Measurements from ENCODE around the gene IRF3. TPM values are rescaled to one million over a fixed set of nuclear protein-coding genes. Genes with fewer than 3 reads are reported as not detected.

Gene IRF3
- polyA plus RNA-seq, 1 donor (not counting 4 experiments of a cell fraction or from before 2014, with no cell fraction given) = 50.4 TPM

- DNase-seq (ENCODE audit: low read depth, low spot score) (no peak), FAIRE-seq (no peak)
- peaks cover 27 to 28% of the 10 kb centered on the region in 2 experiments for H3K36me3 ChIP-seq (ENCODE audit: control insufficient read depth in 2 of 2, extremely low read depth in 1 of 2, insufficient read depth in 2 of 2, low read length in 2 of 2)
- dilution Hi-C loops (cut with MboI; ENCODE audit: extremely low pct_ligation_motif_present, low sequenced_read_pairs) = no loop called here
- no peak overlapping the region for H3K4me3 ChIP-seq (ENCODE audit: control insufficient read depth in 2 of 3, extremely low read depth in 1 of 3, insufficient read depth in 2 of 3, low read depth in 1 of 3, low read length in 3 of 3)
- H3K9me1 ChIP-seq (ENCODE audit: control insufficient read depth, extremely low read depth, insufficient read depth, low read length) = no peaks in the 10 kb centered on the region
- no peaks in the 10 kb centered on the region for H3K9me3 ChIP-seq (ENCODE audit: control insufficient read depth, low read depth, low read length)
- TF ChIP-seq EZH2 (IDR thresholded peaks at IDR 0.05; ENCODE audit: low read length) = no peak
- no peak for TF ChIP-seq CTCF (optimal IDR thresholded peaks at IDR 0.05 in 1 of 3, IDR thresholded peaks at IDR 0.05 in 1 of 3, conservative IDR thresholded peaks at IDR 0.05 in 1 of 3; ENCODE audit: extremely low read depth in 1 of 3, insufficient read depth in 2 of 3, low read length in 3 of 3)
- no peak overlapping the region for H3K9ac ChIP-seq (ENCODE audit: control insufficient read depth, extremely low read depth, insufficient read depth, low read length)
- H3K79me2 ChIP-seq (ENCODE audit: control insufficient read depth, insufficient read depth, low read length) = peaks cover 72% of the 10 kb centered on the region
- H3K27ac ChIP-seq (ENCODE audit: control insufficient read depth, insufficient read depth, low read length) = no peak overlapping the region
- H4K20me1 ChIP-seq (ENCODE audit: control insufficient read depth, extremely low read depth, insufficient read depth, low read length) = peaks cover 6% of the 10 kb centered on the region
- no peaks in the 10 kb centered on the region for H3K27me3 ChIP-seq (ENCODE audit: control insufficient read depth, extremely low read depth, insufficient read depth, low read length)
- H2AFZ ChIP-seq (ENCODE audit: control insufficient read depth, low read length) = no peak overlapping the region
- peaks cover 17% of the 10 kb centered on the region for H3K4me1 ChIP-seq (ENCODE audit: control insufficient read depth, extremely low read depth, insufficient read depth, low read length)
- H3K4me2 ChIP-seq (ENCODE audit: control insufficient read depth, extremely low read depth, insufficient read depth, low read depth, low read length) = no peak overlapping the region
Observed at GRCh38 chr19:49645592-49645991, 20.1 kb downstream of the IRF3 start.

GRCh38 chr19:49643466-49643865 lies 22.2 kb downstream of the IRF3 start:
- dilution Hi-C loops (cut with MboI; ENCODE audit: extremely low pct_ligation_motif_present, low sequenced_read_pairs) = no loop called here
- Histone ChIP-seq H3K27ac (ENCODE audit: control insufficient read depth, insufficient read depth, low read length) (peak overlapping the region; percentile 19), H3K4me3 (ENCODE audit: control insufficient read depth in 2 of 3, extremely low read depth in 1 of 3, insufficient read depth in 2 of 3, low read depth in 1 of 3, low read length in 3 of 3) (peak overlapping the region in 1 of 3 experiments; percentile 33), H4K20me1 (ENCODE audit: control insufficient read depth, extremely low read depth, insufficient read depth, low read length) (peaks cover 2% of the 10 kb centered on the region), H3K4me1 (ENCODE audit: control insufficient read depth, extremely low read depth, insufficient read depth, low read length) (peaks cover 20% of the 10 kb centered on the region), H3K79me2 (ENCODE audit: control insufficient read depth, insufficient read depth, low read length) (peaks cover 67% of the 10 kb centered on the region), H2AFZ (ENCODE audit: control insufficient read depth, low read length) (no peak overlapping the region), H3K9ac (ENCODE audit: control insufficient read depth, extremely low read depth, insufficient read depth, low read length) (no peak overlapping the region), H3K36me3 (ENCODE audit: control insufficient read depth in 2 of 2, extremely low read depth in 1 of 2, insufficient read depth in 2 of 2, low read length in 2 of 2) (peaks cover 15 to 18% of the 10 kb centered on the region in 2 experiments), H3K27me3 (ENCODE audit: control insufficient read depth, extremely low read depth, insufficient read depth, low read length) (no peaks in the 10 kb centered on the region), H3K4me2 (ENCODE audit: control insufficient read depth, extremely low read depth, insufficient read depth, low read depth, low read length) (peak overlapping the region; percentile 100), H3K9me1 (ENCODE audit: control insufficient read depth, extremely low read depth, insufficient read depth, low read length) (no peaks in the 10 kb centered on the region), H3K9me3 (ENCODE audit: control insufficient read depth, low read depth, low read length) (no peaks in the 10 kb centered on the region)
- DNase-seq (ENCODE audit: low read depth, low spot score) = no peak
- TF ChIP-seq CTCF (optimal IDR thresholded peaks at IDR 0.05 in 1 of 3, IDR thresholded peaks at IDR 0.05 in 1 of 3, conservative IDR thresholded peaks at IDR 0.05 in 1 of 3; ENCODE audit: extremely low read depth in 1 of 3, insufficient read depth in 2 of 3, low read length in 3 of 3) = no peak
- TF ChIP-seq EZH2 (IDR thresholded peaks at IDR 0.05; ENCODE audit: low read length) = no peak
- FAIRE-seq = peak; percentile 56

All from keratinocyte (primary cell).